Breast epithelium (tissue), 3 donors: ENCODE measurements around the gene C19orf85.

Experiments used
- CTCF ChIP-seq, 3 donors: fragments of 450-650 bp; IDR thresholded peaks; one replicate each; pipeline ENCODE4 v1.5.1; 2016 to 2017; ENCODE audit warnings: antibody characterized with exemption in 3 of 3, mild to moderate bottlenecking in 3 of 3, moderate library complexity in 3 of 3
- POLR2A ChIP-seq: fragments of 450-650 bp; IDR thresholded peaks from one replicate; pipeline ENCODE4 v1.6.1; 2016; ENCODE audit warnings: antibody characterized with exemption, mild to moderate bottlenecking, moderate library complexity
- POLR2AphosphoS5 ChIP-seq, 3 donors: sonication (generic); formaldehyde crosslinking; IDR thresholded peaks; one replicate each; pipeline ENCODE4 v1.6.1; 2017; ENCODE audit warnings: antibody characterized with exemption in 3 of 3

GRCh38 chr19:55497763-55498162 is 33.2 kb upstream of the C19orf85 start:
- TF ChIP-seq POLR2A (no peak), CTCF (IDR thresholded peaks at IDR 0.05) (no peak), POLR2AphosphoS5 (IDR thresholded peaks at IDR 0.05) (no peak)
